PC-3 (cell line): ENCODE data around the gene PPP1R26.

Source experiments
- CTCF ChIP-seq: fragments of 300-600 bp; sonication (generic); conservative IDR thresholded peaks from 2 replicates; pipeline ENCODE4 v1.5.1; 2017; ENCODE audit warnings: antibody characterized with exemption, low read depth, mild to moderate bottlenecking, low read length
- EZH2 ChIP-seq: fragments of 300-600 bp; sonication (generic); IDR thresholded peaks from one replicate; pipeline ENCODE4 v1.6.1; 2017; ENCODE audit warnings: antibody characterized with exemption, mild to moderate bottlenecking, low read length; ENCODE audit not compliant: unreplicated experiment

GRCh38 chr9:135482015-135482754 is 2.6 kb downstream of the PPP1R26 start:
- TF ChIP-seq CTCF (no peak), EZH2 (no peak)
